ENCODE measurements around the gene C1QTNF12.
"Not testable (repeated sequence)": the region's sequence is repeated elsewhere in the genome, so short reads cannot be mapped to it uniquely, and the experiment has no call there.

Gene C1QTNF12

GRCh38 chr1:1259119-1259488 is 12.6 kb upstream of the C1QTNF12 start:
- no peak for DNase-seq

- no peak for DNase-seq
Measured at GRCh38 chr1:1256956-1257871, 10.7 kb upstream of the C1QTNF12 start.

- DNase-seq: no peak
Measured at GRCh38 chr1:1255611-1256010, 9.1 kb upstream of the C1QTNF12 start.

GRCh38 chr1:1255078-1255477 is 8.6 kb upstream of the C1QTNF12 start:
- no peak for DNase-seq

GRCh38 chr1:1254667-1254998 is 8.1 kb upstream of the C1QTNF12 start:
- no peak for DNase-seq

- DNase-seq: no peak
Measured at GRCh38 chr1:1253972-1254666, 7.6 kb upstream of the C1QTNF12 start.

- DNase-seq: no peak
Measured at GRCh38 chr1:1253314-1253713, 6.8 kb upstream of the C1QTNF12 start.

GRCh38 chr1:1250786-1251284 is 4.3 kb upstream of the C1QTNF12 start:
- no peak for DNase-seq

GRCh38 chr1:1248009-1248913 is 1.7 kb upstream of the C1QTNF12 start:
- not testable (repeated sequence) for DNase-seq

GRCh38 chr1:1247341-1247913 is 905 bp upstream of the C1QTNF12 start:
- no peak for DNase-seq

- no peak for DNase-seq
Measured at GRCh38 chr1:1245817-1246576, 525 bp downstream of the C1QTNF12 start.

GRCh38 chr1:1245178-1245816 is 1.2 kb downstream of the C1QTNF12 start:
- DNase-seq: no peak

- DNase-seq: no peak
Measured at GRCh38 chr1:1244192-1244811, 2.2 kb downstream of the C1QTNF12 start.

- DNase-seq: no peak
Measured at GRCh38 chr1:1243807-1244191, 2.7 kb downstream of the C1QTNF12 start.

GRCh38 chr1:1243266-1243660 is 3.3 kb downstream of the C1QTNF12 start:
- no peak for DNase-seq

GRCh38 chr1:1242461-1243265 is 3.9 kb downstream of the C1QTNF12 start:
- DNase-seq: no peak

GRCh38 chr1:1241588-1242219 is 4.8 kb downstream of the C1QTNF12 start:
- DNase-seq: no peak

- no peak for DNase-seq
Measured at GRCh38 chr1:1240822-1241587, 5.5 kb downstream of the C1QTNF12 start.

- no peak for DNase-seq
Measured at GRCh38 chr1:1240348-1240732, 6.2 kb downstream of the C1QTNF12 start.

Data from effector CD8-positive, alpha-beta T cell (primary cell).